HepG2 (cell line): ENCODE data around the gene IMPDH2. TPM values are rescaled to one million over a fixed set of nuclear protein-coding genes. Genes with fewer than 3 reads are reported as not detected.

Experiments
- CHCHD3 ChIP-seq: sonication (generic); formaldehyde crosslinking; IDR thresholded peaks from 2 replicates; pipeline ENCODE4 v1.8.0; 2022; ENCODE audit warnings: mild to moderate bottlenecking, missing genetic modification reagents, moderate library complexity
- CHD4 ChIP-seq: fragments of 200-600 bp; sonication (generic); IDR thresholded peaks from 2 replicates; pipeline ENCODE4 v1.7.0; 2017; ENCODE audit warnings: mild to moderate bottlenecking, low read length, borderline replicate concordance
- DDIT3 ChIP-seq: sonication (generic); formaldehyde crosslinking; IDR thresholded peaks from 2 replicates; pipeline ENCODE4 v1.4.0; 2020; ENCODE audit warnings: mild to moderate bottlenecking, missing genetic modification reagents
- HOXD1 ChIP-seq: sonication (generic); formaldehyde crosslinking; IDR thresholded peaks from 2 replicates; pipeline ENCODE4 v1.5.0; 2020; ENCODE audit warnings: missing genetic modification reagents
- MAFF ChIP-seq: IDR thresholded peaks from 2 replicates; pipeline ENCODE4 v1.6.1; 2011; ENCODE audit warnings: low read depth, low read length, improper control_type of control experiment
- MTA3 ChIP-seq: sonication (generic); formaldehyde crosslinking; IDR thresholded peaks from 2 replicates; pipeline ENCODE4 v1.4.0; 2020; ENCODE audit warnings: missing genetic modification reagents
- NONO ChIP-seq, 2 experiments: fragments of 450-650 bp in 1 of 2; sonication (generic) in 1 of 2; formaldehyde crosslinking in 1 of 2; IDR thresholded peaks in 1 of 2; conservative IDR thresholded peaks in 1 of 2; 2 replicates each; pipeline versions ENCODE4 v1.6.1 to v1.8.0; 2017 to 2022; ENCODE audit warnings: mild to moderate bottlenecking in 1 of 2, missing genetic modification reagents in 1 of 2, moderate library complexity in 1 of 2
- TBL1XR1 ChIP-seq: fragments of 150-350 bp; IDR thresholded peaks from 2 replicates; pipeline ENCODE4 v1.6.1; 2014; ENCODE audit warnings: borderline replicate concordance, low read length; ENCODE audit not compliant: partially characterized antibody
- ZBTB4 ChIP-seq: sonication (generic); formaldehyde crosslinking; IDR thresholded peaks from 2 replicates; pipeline ENCODE4 v1.4.0; 2020; ENCODE audit warnings: missing genetic modification reagents, mild to moderate bottlenecking, borderline replicate concordance
- ZNF280D ChIP-seq: sonication (generic); formaldehyde crosslinking; IDR thresholded peaks from 2 replicates; pipeline ENCODE4 v1.5.1; 2020; ENCODE audit warnings: mild to moderate bottlenecking, missing genetic modification reagents
- ZNF768 ChIP-seq: sonication (generic); formaldehyde crosslinking; IDR thresholded peaks from 2 replicates; pipeline ENCODE4 v1.4.0; 2020; ENCODE audit warnings: missing genetic modification reagents
- ZSCAN22 ChIP-seq: sonication (generic); formaldehyde crosslinking; IDR thresholded peaks from 2 replicates; pipeline ENCODE4 v1.4.0; 2020; ENCODE audit warnings: mild to moderate bottlenecking, missing genetic modification reagents
- polyA plus RNA-seq, 8 experiments: library from polyadenylated mRNA; depleted of rRNA in 3 of 8; stranded (reverse) in 7 of 8; unstranded in 1 of 8; fragments of >200 nt; fragmentation: Illumina TruSeq in 4 of 8; extraction: Trizol in 4 of 8; gene quantifications; 2 replicates each; pipeline versions ENCODE4 v1.2.1 to v1.2.3, GENCODE V29; 2011 to 2016; ENCODE audit warnings: low read depth in 4 of 8, missing spikeins in 1 of 8, mixed read lengths in 1 of 8; ENCODE audit not compliant: insufficient read depth in 1 of 8
- total RNA-seq, 5 experiments: library from RNA; depleted of rRNA; stranded (reverse); fragments of >200 nt; fragmentation: Illumina TruSeq; extraction: Trizol; gene quantifications; 2 replicates each; pipeline ENCODE4 v1.2.3, GENCODE V29; 2016; ENCODE audit warnings: low read depth in 1 of 5
- TF ChIP-seq, protein P1 (sequence below): sonication (generic); formaldehyde crosslinking; IDR thresholded peaks from 2 replicates; pipeline ENCODE4 v1.5.1; 2020; ENCODE audit warnings: mild to moderate bottlenecking, missing genetic modification reagents, moderate library complexity
- TF ChIP-seq, protein P2 (sequence below): IDR thresholded peaks from 2 replicates; pipeline ENCODE4 v1.6.1; 2016; ENCODE audit warnings: control low read depth

IMPDH2 gene
- total and polyA plus RNA-seq, 2 of the 13 experiments (the other 11 are each of a cell fraction or from before 2014, with no cell fraction given) = 248 to 260 TPM

- TF ChIP-seq ZNF280D (CRISPR knock-in tag) = no peak
- no peak for TF ChIP-seq CHD4
- TF ChIP-seq ZNF768 (CRISPR knock-in tag) = peak; percentile 62
- TF ChIP-seq CHCHD3 (CRISPR knock-in tag) = no peak
- TF ChIP-seq NONO (IDR thresholded peaks at IDR 0.05) = no peak
- TF ChIP-seq NONO (CRISPR knock-in tag; conservative IDR thresholded peaks at IDR 0.05) = 0 out of 2 replicates have a peak, but pooled peaks have one; percentile 28
- no peak for TF ChIP-seq HOXD1 (CRISPR knock-in tag)
- no peak for TF ChIP-seq ZSCAN22
- no peak for TF ChIP-seq MTA3
- TF ChIP-seq ZBTB4 (CRISPR knock-in tag) = no peak
- TF ChIP-seq, protein P1, sequence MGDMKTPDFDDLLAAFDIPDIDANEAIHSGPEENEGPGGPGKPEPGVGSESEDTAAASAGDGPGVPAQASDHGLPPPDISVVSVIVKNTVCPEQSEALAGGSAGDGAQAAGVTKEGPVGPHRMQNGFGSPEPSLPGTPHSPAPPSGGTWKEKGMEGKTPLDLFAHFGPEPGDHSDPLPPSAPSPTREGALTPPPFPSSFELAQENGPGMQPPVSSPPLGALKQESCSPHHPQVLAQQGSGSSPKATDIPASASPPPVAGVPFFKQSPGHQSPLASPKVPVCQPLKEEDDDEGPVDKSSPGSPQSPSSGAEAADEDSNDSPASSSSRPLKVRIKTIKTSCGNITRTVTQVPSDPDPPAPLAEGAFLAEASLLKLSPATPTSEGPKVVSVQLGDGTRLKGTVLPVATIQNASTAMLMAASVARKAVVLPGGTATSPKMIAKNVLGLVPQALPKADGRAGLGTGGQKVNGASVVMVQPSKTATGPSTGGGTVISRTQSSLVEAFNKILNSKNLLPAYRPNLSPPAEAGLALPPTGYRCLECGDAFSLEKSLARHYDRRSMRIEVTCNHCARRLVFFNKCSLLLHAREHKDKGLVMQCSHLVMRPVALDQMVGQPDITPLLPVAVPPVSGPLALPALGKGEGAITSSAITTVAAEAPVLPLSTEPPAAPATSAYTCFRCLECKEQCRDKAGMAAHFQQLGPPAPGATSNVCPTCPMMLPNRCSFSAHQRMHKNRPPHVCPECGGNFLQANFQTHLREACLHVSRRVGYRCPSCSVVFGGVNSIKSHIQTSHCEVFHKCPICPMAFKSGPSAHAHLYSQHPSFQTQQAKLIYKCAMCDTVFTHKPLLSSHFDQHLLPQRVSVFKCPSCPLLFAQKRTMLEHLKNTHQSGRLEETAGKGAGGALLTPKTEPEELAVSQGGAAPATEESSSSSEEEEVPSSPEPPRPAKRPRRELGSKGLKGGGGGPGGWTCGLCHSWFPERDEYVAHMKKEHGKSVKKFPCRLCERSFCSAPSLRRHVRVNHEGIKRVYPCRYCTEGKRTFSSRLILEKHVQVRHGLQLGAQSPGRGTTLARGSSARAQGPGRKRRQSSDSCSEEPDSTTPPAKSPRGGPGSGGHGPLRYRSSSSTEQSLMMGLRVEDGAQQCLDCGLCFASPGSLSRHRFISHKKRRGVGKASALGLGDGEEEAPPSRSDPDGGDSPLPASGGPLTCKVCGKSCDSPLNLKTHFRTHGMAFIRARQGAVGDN (CRISPR knock-in tag) = peak; percentile 39; the same call in 1 of the 2 replicates
- no peak for TF ChIP-seq MAFF
- TF ChIP-seq, protein P2, sequence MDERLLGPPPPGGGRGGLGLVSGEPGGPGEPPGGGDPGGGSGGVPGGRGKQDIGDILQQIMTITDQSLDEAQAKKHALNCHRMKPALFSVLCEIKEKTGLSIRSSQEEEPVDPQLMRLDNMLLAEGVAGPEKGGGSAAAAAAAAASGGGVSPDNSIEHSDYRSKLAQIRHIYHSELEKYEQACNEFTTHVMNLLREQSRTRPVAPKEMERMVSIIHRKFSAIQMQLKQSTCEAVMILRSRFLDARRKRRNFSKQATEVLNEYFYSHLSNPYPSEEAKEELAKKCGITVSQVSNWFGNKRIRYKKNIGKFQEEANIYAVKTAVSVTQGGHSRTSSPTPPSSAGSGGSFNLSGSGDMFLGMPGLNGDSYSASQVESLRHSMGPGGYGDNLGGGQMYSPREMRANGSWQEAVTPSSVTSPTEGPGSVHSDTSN (CRISPR knock-in tag) = no peak
- no peak for TF ChIP-seq DDIT3 (CRISPR knock-in tag)
- no peak for TF ChIP-seq TBL1XR1
Measured at GRCh38 chr3:49013738-49014660, 15.2 kb downstream of the IMPDH2 start (continued).
